ENCODE measurements around the gene EXD1. TPM values are rescaled to one million over a fixed set of nuclear protein-coding genes. Genes with fewer than 3 reads are reported as not detected.

EXD1 gene
- total and polyA plus RNA-seq, 2 of the 13 experiments (the other 11 are each of a cell fraction or from before 2014, with no cell fraction given), result not detected

DNA sequence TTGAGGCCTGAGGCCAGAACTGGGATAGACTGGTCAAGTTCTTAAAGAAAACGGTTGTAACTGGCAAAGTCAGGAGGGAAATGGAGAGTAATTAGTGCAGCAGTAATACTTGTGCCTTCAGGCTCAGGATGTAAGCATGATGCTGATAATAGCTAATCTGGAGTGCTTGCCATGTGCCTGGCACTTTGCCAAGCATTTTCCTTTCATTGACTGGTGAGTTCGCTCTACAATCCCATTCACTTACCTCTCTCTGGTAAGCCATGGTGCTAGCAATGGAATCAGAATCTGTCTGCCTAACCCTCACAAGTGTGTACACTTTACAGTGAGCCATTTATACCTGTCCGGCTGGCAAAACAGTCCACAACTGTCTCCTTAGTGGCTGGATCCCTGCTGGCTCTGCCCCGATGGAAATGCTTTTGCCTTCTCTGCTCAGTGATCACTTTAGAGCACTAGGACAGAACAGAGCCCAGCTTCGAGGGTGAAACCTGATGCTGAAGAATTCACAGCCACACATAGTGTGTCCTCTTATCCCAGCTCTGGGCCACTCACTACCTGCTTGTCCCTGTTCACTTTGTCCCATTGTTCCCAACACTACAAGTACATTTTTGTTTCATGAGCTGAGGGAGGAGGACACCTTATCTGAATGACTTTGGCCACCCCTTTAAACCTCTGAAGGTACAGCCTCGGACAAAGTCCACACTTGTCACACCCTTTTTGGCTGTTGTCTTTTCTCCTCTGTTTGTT, 10.8 kb upstream of the EXD1 start (continued):
- TF ChIP-seq, protein P1, sequence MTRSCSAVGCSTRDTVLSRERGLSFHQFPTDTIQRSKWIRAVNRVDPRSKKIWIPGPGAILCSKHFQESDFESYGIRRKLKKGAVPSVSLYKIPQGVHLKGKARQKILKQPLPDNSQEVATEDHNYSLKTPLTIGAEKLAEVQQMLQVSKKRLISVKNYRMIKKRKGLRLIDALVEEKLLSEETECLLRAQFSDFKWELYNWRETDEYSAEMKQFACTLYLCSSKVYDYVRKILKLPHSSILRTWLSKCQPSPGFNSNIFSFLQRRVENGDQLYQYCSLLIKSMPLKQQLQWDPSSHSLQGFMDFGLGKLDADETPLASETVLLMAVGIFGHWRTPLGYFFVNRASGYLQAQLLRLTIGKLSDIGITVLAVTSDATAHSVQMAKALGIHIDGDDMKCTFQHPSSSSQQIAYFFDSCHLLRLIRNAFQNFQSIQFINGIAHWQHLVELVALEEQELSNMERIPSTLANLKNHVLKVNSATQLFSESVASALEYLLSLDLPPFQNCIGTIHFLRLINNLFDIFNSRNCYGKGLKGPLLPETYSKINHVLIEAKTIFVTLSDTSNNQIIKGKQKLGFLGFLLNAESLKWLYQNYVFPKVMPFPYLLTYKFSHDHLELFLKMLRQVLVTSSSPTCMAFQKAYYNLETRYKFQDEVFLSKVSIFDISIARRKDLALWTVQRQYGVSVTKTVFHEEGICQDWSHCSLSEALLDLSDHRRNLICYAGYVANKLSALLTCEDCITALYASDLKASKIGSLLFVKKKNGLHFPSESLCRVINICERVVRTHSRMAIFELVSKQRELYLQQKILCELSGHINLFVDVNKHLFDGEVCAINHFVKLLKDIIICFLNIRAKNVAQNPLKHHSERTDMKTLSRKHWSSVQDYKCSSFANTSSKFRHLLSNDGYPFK (CRISPR knock-in tag; IDR thresholded peaks at IDR 0.05; ENCODE audit: borderline replicate concordance), result no peak
- TF ChIP-seq, protein P2, sequence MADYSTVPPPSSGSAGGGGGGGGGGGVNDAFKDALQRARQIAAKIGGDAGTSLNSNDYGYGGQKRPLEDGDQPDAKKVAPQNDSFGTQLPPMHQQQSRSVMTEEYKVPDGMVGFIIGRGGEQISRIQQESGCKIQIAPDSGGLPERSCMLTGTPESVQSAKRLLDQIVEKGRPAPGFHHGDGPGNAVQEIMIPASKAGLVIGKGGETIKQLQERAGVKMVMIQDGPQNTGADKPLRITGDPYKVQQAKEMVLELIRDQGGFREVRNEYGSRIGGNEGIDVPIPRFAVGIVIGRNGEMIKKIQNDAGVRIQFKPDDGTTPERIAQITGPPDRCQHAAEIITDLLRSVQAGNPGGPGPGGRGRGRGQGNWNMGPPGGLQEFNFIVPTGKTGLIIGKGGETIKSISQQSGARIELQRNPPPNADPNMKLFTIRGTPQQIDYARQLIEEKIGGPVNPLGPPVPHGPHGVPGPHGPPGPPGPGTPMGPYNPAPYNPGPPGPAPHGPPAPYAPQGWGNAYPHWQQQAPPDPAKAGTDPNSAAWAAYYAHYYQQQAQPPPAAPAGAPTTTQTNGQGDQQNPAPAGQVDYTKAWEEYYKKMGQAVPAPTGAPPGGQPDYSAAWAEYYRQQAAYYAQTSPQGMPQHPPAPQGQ (CRISPR knock-in tag; IDR thresholded peaks at IDR 0.05; ENCODE audit: borderline replicate concordance), result no peak
- TF ChIP-seq NFIB (CRISPR knock-in tag; IDR thresholded peaks at IDR 0.05; ENCODE audit: borderline replicate concordance) (peak; percentile 58; the same call in 1 of the 2 replicates), CCAR2 (optimal IDR thresholded peaks at IDR 0.05; ENCODE audit: low read depth, low read length) (no peak), REXO4 (CRISPR knock-in tag; IDR thresholded peaks at IDR 0.05; ENCODE audit: borderline replicate concordance) (no peak), EZH2 (conservative IDR thresholded peaks at IDR 0.05; ENCODE audit: low read depth, low read length) (no peak), TEAD3 (CRISPR knock-in tag; optimal IDR thresholded peaks at IDR 0.05; ENCODE audit: borderline replicate concordance) (peak; percentile 51), TBX2 (CRISPR knock-in tag; IDR thresholded peaks at IDR 0.05; ENCODE audit: borderline replicate concordance) (no peak), ATF1 (CRISPR knock-in tag; IDR thresholded peaks at IDR 0.05) (no peak), NR2F6 (IDR thresholded peaks at IDR 0.05) (no peak), NR2F6 (CRISPR knock-in tag; IDR thresholded peaks at IDR 0.05) (no peak), ZNF205 (CRISPR knock-in tag; IDR thresholded peaks at IDR 0.05) (no peak), SOX6 (IDR thresholded peaks at IDR 0.05) (no peak), SOX6 (CRISPR knock-in tag; IDR thresholded peaks at IDR 0.05) (peak; percentile 88), ZNF30 (CRISPR knock-in tag; IDR thresholded peaks at IDR 0.05) (no peak), NFRKB (IDR thresholded peaks at IDR 0.05) (no peak)
- TF ChIP-seq, protein P3, sequence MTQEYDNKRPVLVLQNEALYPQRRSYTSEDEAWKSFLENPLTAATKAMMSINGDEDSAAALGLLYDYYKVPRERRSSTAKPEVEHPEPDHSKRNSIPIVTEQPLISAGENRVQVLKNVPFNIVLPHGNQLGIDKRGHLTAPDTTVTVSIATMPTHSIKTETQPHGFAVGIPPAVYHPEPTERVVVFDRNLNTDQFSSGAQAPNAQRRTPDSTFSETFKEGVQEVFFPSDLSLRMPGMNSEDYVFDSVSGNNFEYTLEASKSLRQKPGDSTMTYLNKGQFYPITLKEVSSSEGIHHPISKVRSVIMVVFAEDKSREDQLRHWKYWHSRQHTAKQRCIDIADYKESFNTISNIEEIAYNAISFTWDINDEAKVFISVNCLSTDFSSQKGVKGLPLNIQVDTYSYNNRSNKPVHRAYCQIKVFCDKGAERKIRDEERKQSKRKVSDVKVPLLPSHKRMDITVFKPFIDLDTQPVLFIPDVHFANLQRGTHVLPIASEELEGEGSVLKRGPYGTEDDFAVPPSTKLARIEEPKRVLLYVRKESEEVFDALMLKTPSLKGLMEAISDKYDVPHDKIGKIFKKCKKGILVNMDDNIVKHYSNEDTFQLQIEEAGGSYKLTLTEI (CRISPR knock-in tag; conservative IDR thresholded peaks at IDR 0.05), result no peak
- TF ChIP-seq, protein P4, sequence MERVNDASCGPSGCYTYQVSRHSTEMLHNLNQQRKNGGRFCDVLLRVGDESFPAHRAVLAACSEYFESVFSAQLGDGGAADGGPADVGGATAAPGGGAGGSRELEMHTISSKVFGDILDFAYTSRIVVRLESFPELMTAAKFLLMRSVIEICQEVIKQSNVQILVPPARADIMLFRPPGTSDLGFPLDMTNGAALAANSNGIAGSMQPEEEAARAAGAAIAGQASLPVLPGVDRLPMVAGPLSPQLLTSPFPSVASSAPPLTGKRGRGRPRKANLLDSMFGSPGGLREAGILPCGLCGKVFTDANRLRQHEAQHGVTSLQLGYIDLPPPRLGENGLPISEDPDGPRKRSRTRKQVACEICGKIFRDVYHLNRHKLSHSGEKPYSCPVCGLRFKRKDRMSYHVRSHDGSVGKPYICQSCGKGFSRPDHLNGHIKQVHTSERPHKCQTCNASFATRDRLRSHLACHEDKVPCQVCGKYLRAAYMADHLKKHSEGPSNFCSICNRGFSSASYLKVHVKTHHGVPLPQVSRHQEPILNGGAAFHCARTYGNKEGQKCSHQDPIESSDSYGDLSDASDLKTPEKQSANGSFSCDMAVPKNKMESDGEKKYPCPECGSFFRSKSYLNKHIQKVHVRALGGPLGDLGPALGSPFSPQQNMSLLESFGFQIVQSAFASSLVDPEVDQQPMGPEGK (CRISPR knock-in tag; IDR thresholded peaks at IDR 0.05), result peak; percentile 53

Measured in HepG2 (cell line).